OCI-LY1 (cell line): ENCODE results near the gene BAG3.
"Not testable (repeated sequence)": the region's sequence is repeated elsewhere in the genome, so short reads cannot be mapped to it uniquely, and the experiment has no call there.

Source experiments
- CTCF ChIP-seq: fragments of 200-600 bp; sonication (generic), shearing (Covaris generic); IDR thresholded peaks from 2 replicates; pipeline ENCODE4 v1.5.1; 2017; ENCODE audit warnings: mild to moderate bottlenecking, antibody characterized with exemption, low read length, moderate library complexity, mixed read lengths
- EZH2 ChIP-seq: fragments of 200-600 bp; sonication (generic), shearing (Covaris generic); IDR thresholded peaks from 2 replicates; pipeline ENCODE4 v1.8.0; 2017; ENCODE audit warnings: borderline replicate concordance, mixed run types, mild to moderate bottlenecking, antibody characterized with exemption, low read length, moderate library complexity, mixed read lengths

GRCh38 chr10:119662076-119662605, 11.0 kb downstream of the BAG3 start:
- not testable (repeated sequence) for TF ChIP-seq CTCF, EZH2
